CD4-positive, alpha-beta T cell (primary cell): Measurements from ENCODE around the gene CGB3. TPM values are rescaled to one million over a fixed set of nuclear protein-coding genes. Genes with fewer than 3 reads are reported as not detected.

Experiments used
- ATAC-seq: fragments of 200-7000 bp; cut with Tn5 transposase; one replicate; pipeline ENCODE4 v1.10.0; 2022; ENCODE audit warnings: mild to moderate bottlenecking; ENCODE audit not compliant: poor library complexity
- CTCF ChIA-PET: fragments of 350-600 bp; sonication (Branson Sonifier 250); formaldehyde crosslinking; loops from one replicate; lab custom pipeline; 2021; ENCODE audit warnings: antibody characterized with exemption, inconsistent platforms; lab: Charles Lee
- POLR2A ChIA-PET: fragments of 350-600 bp; sonication (Branson Sonifier 250); formaldehyde crosslinking; loops from one replicate; lab custom pipeline; 2021; ENCODE audit warnings: antibody characterized with exemption, inconsistent platforms; lab: Charles Lee
- DNase-seq, 14 experiments: peaks; one replicate each; pipeline ENCODE4 v3.0.0-alpha.2; 2013 to 2020; ENCODE audit warnings: mixed read lengths in 2 of 14
- H3K27ac ChIP-seq, 2 donors: one replicate each; pipeline versions ENCODE4 v1.5.1 to v1.7.0; 2013; ENCODE audit warnings: low read length in 2 of 2, low read depth in 1 of 2, mild to moderate bottlenecking in 1 of 2
- H3K27me3 ChIP-seq, 2 experiments: 1 replicate in 1 of 2; 2 replicates in 1 of 2; pipeline versions ENCODE4 v1.6.1 to v1.7.0; 2013; ENCODE audit warnings: low read length in 2 of 2, control low read depth in 1 of 2, mild to moderate bottlenecking in 1 of 2, moderate library complexity in 1 of 2; ENCODE audit not compliant: insufficient read depth in 2 of 2, control insufficient read depth in 1 of 2
- H3K36me3 ChIP-seq: one replicate; pipeline ENCODE4 v1.6.1; 2013; ENCODE audit warnings: low read length, control low read depth; ENCODE audit not compliant: insufficient read depth
- H3K4me1 ChIP-seq: one replicate; pipeline ENCODE4 v1.6.1; 2013; ENCODE audit warnings: low read length, control low read depth; ENCODE audit not compliant: insufficient read depth
- H3K4me3 ChIP-seq: one replicate; pipeline ENCODE4 v1.5.1; 2013; ENCODE audit warnings: mild to moderate bottlenecking, low read length, moderate library complexity
- H3K9me3 ChIP-seq, 2 experiments: 1 replicate in 1 of 2; 2 replicates in 1 of 2; pipeline versions ENCODE4 v1.6.1 to v1.7.0; 2013; ENCODE audit warnings: low read length in 2 of 2, mild to moderate bottlenecking in 2 of 2, control low read depth in 1 of 2, moderate library complexity in 1 of 2; ENCODE audit not compliant: control insufficient read depth in 1 of 2, insufficient read depth in 1 of 2
- H3K27ac Mint-ChIP-seq: one replicate; pipeline ENCODE4 v1.8.0; 2020; ENCODE audit warnings: mixed read lengths
- H3K27me3 Mint-ChIP-seq: one replicate; pipeline ENCODE4 v1.8.0; 2021; ENCODE audit warnings: mixed read lengths
- H3K36me3 Mint-ChIP-seq: one replicate; pipeline ENCODE4 v1.8.0; 2021; ENCODE audit warnings: low read depth, mixed read lengths
- H3K4me1 Mint-ChIP-seq: one replicate; pipeline ENCODE4 v1.8.0; 2021; ENCODE audit warnings: low read depth, mixed read lengths
- H3K4me3 Mint-ChIP-seq: one replicate; pipeline ENCODE4 v1.8.0; 2020; ENCODE audit warnings: mild to moderate bottlenecking, mixed read lengths
- H3K9me3 Mint-ChIP-seq: one replicate; pipeline ENCODE4 v1.8.0; 2020; ENCODE audit warnings: mixed read lengths
- CTCF ChIP-seq: fragments of 200-600 bp; IDR thresholded peaks from one replicate; pipeline ENCODE4 v1.8.0; 2022; ENCODE audit warnings: antibody characterized with exemption, mild to moderate bottlenecking
- intact Hi-C, 2 experiments: fragments of 100-400 bp; cut with DNase I in 1 of 2; cut with micrococcal nuclease in 1 of 2; formaldehyde crosslinking; loops; one replicate each; pipeline versions ENCODE4 v1.15.1 to v1.9.0; 2023 to 2025; cut with DNase I, micrococcal nuclease
- total RNA-seq, 174 experiments: library from RNA in 2 of 174; stranded (reverse) in 2 of 174; gene quantifications; one replicate each; pipeline ENCODE4 v1.2.3 and lab custom pipeline; 2021 to 2026

CGB3 gene
- total RNA-seq, 2 experiments from 2014 or later: not detected

DNA sequence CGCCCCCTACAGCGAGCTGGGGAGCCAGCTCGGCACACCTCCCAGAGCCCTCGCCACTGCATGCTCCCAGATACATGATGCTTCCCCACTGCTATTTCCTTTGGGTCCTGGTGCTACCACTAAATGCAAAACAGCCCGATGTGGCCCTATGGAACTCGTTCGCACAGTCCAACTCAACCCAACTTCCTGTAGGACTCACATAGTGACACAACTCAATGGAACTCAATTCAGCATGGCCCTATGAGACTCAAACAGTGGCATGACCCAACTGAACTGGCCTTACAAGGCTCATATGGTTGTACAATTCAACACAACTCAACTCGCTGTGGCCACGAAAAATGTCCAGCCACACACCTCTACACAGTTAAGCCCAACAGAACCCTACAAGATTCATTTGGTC, 44.9 kb upstream of the CGB3 start:
- H3K27ac Mint-ChIP-seq: no peak overlapping the region
- POLR2A ChIA-PET: no interaction called here
- intact Hi-C loops: no loop called here

GRCh38 chr19:49067554-49067953, 43.4 kb upstream of the CGB3 start:
- H3K36me3 Mint-ChIP-seq: no peaks in the 10 kb centered on the region
- no peak overlapping the region for H3K4me3 Mint-ChIP-seq
- no peak for DNase-seq

More for the DNA sequence above, 44.9 kb upstream of the CGB3 start:
- Histone ChIP-seq H3K9me3 (peaks cover 0 to 21% of the 10 kb centered on the region in 2 experiments), H3K27me3 (peaks cover 48 to 71% of the 10 kb centered on the region in 2 experiments), H3K4me1 (peaks cover 15% of the 10 kb centered on the region), H3K36me3 (no peaks in the 10 kb centered on the region), H3K4me3 (no peak overlapping the region), H3K27ac (no peak overlapping the region)
- CTCF ChIA-PET: interaction anchor here (0.7 to 2.4 kb wide), 2 partner anchors 29 to 45 kb away, joined by 3 to 8 read pairs; partner anchors contain the start of gene LIN7B
- Mint-ChIP-seq H3K27me3 (peaks cover 84% of the 10 kb centered on the region), H3K9me3 (no peaks in the 10 kb centered on the region), H3K4me3 (no peak overlapping the region), H3K36me3 (no peaks in the 10 kb centered on the region), H3K4me1 (peaks cover 11% of the 10 kb centered on the region)
- no peak for TF ChIP-seq CTCF
- DNase-seq (no peak), ATAC-seq (no peak)

DNA sequence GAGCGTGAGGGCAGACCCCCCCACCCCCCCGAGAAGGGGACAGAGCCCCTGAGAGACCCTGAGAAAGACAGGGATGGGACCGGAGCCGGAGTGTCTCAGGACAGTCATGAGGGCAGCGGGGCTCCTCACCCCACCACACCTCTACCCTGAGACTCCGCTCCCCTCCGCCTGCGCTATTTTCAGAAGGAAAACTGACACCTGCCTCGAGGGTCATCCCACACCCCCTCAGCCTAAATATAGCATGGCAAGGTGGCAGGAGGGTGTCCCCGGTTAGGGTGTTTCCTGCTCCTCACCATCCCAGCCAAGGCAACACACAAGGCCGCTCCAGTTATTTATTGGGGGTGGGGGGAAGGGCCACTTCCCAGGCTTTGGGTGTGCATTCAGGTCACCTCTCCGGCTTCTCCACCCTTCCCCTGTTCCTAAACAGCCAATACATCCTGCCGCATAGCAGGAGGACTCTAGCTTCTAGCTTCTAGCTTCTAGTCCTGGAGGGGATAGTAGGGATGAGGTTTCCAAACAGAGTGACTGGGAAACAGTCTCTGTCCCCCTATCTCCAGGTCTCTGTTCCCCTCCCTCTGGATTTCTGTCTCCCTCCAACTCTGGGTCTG, 41.9 kb upstream of the CGB3 start:
- H3K4me3 ChIP-seq: no peak overlapping the region
- H3K9me3 Mint-ChIP-seq: no peaks in the 10 kb centered on the region
- peaks cover 73% of the 10 kb centered on the region for H3K27me3 Mint-ChIP-seq
- TF ChIP-seq CTCF: no peak
- H3K27ac ChIP-seq: no peak overlapping the region
- POLR2A ChIA-PET: no interaction called here
- peaks cover 37 to 59% of the 10 kb centered on the region in 2 experiments for H3K27me3 ChIP-seq
- ATAC-seq (no peak), DNase-seq (no peak)
- H3K4me1 ChIP-seq: peaks cover 8% of the 10 kb centered on the region
- H3K4me1 Mint-ChIP-seq: no peaks in the 10 kb centered on the region
- intact Hi-C loops: no loop called here
- H3K27ac Mint-ChIP-seq: no peak overlapping the region
- no peaks in the 10 kb centered on the region for H3K36me3 Mint-ChIP-seq
- H3K36me3 ChIP-seq: no peaks in the 10 kb centered on the region
- H3K9me3 ChIP-seq: peaks cover 0 to 17% of the 10 kb centered on the region in 2 experiments
- H3K4me3 Mint-ChIP-seq: no peak overlapping the region
- CTCF ChIA-PET: no interaction called here

More at GRCh38 chr19:49067554-49067953, 43.4 kb upstream of the CGB3 start:
- ChIA-PET POLR2A (interaction anchor here (0.6 kb wide), 1 partner anchor 264 kb away, joined by 3 read pairs; no protein-coding TSS in a partner anchor), CTCF (no interaction called here)
- no peak for ATAC-seq
- peaks cover 37 to 58% of the 10 kb centered on the region in 2 experiments for H3K27me3 ChIP-seq
- no peak overlapping the region for H3K27ac Mint-ChIP-seq
- H3K4me1 ChIP-seq: peaks cover 8% of the 10 kb centered on the region
- H3K4me1 Mint-ChIP-seq: peaks cover under 1% of the 10 kb centered on the region
- H3K27me3 Mint-ChIP-seq: peaks cover 77% of the 10 kb centered on the region
- no peaks in the 10 kb centered on the region for H3K36me3 ChIP-seq
- H3K4me3 ChIP-seq: no peak overlapping the region
- H3K27ac ChIP-seq: no peak overlapping the region
- no peaks in the 10 kb centered on the region for H3K9me3 Mint-ChIP-seq
- H3K9me3 ChIP-seq: peaks cover 0 to 10% of the 10 kb centered on the region in 2 experiments
- TF ChIP-seq CTCF: no peak
- intact Hi-C loops: no loop called here
